SK-N-SH treated with all-trans-retinoic acid at 6 μM for 48 hours (cell line): ENCODE results near the gene NAP1L4.
A peak's percentile ranks its signal among the peaks of the same experiment; 100 is the strongest.

Experiments
- ATAC-seq: fragments of 200-7000 bp; cut with Tn5 transposase; 3 replicates; pipeline ENCODE4 v1.9.1; 2020; ENCODE audit warnings: mild to moderate bottlenecking, moderate library complexity
- ARNTL ChIP-seq: fragments of 450-650 bp; formaldehyde crosslinking; IDR thresholded peaks from 2 replicates; pipeline ENCODE4 v1.5.0; 2020; ENCODE audit warnings: low read depth, mild to moderate bottlenecking, moderate library complexity, borderline replicate concordance
- BACH2 ChIP-seq: fragments of 250-450 bp; sonication (Bioruptor Pico); IDR thresholded peaks from 2 replicates; pipeline ENCODE4 v1.9.0; 2021; ENCODE audit warnings: mild to moderate bottlenecking, borderline replicate concordance
- CSDC2 ChIP-seq: fragments of 250-450 bp; sonication (Bioruptor Pico); IDR thresholded peaks from 2 replicates; pipeline ENCODE4 v1.5.0; 2020; ENCODE audit warnings: mild to moderate bottlenecking, moderate library complexity
- CSRNP3 ChIP-seq: fragments of 250-450 bp; sonication (Bioruptor Pico); IDR thresholded peaks from 2 replicates; pipeline ENCODE4 v1.5.1; 2021; ENCODE audit warnings: mild to moderate bottlenecking, moderate library complexity
- ESRRG ChIP-seq: fragments of 250-450 bp; sonication (Bioruptor Pico); IDR thresholded peaks from 2 replicates; pipeline ENCODE4 v1.6.1; 2021; ENCODE audit warnings: mild to moderate bottlenecking
- GLIS3 ChIP-seq: fragments of 250-450 bp; sonication (Bioruptor Pico); IDR thresholded peaks from 2 replicates; pipeline ENCODE4 v1.5.0; 2020; ENCODE audit warnings: mild to moderate bottlenecking, moderate library complexity
- ISL1 ChIP-seq: fragments of 250-450 bp; sonication (Bioruptor Pico); IDR thresholded peaks from 2 replicates; pipeline ENCODE4 v2.1.2; 2022; ENCODE audit warnings: mild to moderate bottlenecking, moderate library complexity
- OSR1 ChIP-seq: fragments of 250-450 bp; sonication (Bioruptor Pico); IDR thresholded peaks from 2 replicates; pipeline ENCODE4 v1.8.0; 2022; ENCODE audit warnings: moderate library complexity, mild to moderate bottlenecking, inconsistent platforms
- POU6F1 ChIP-seq: fragments of 250-450 bp; sonication (Bioruptor Pico); IDR thresholded peaks from 2 replicates; pipeline ENCODE4 v1.8.0; 2021; ENCODE audit warnings: low read depth, mild to moderate bottlenecking, moderate library complexity, borderline replicate concordance
- PPARA ChIP-seq: fragments of 250-450 bp; sonication (Bioruptor Pico); IDR thresholded peaks from 2 replicates; pipeline ENCODE4 v1.5.0; 2020; ENCODE audit warnings: mild to moderate bottlenecking, borderline replicate concordance
- RARB ChIP-seq: fragments of 250-450 bp; sonication (Bioruptor Pico); IDR thresholded peaks from 2 replicates; pipeline ENCODE4 v1.8.0; 2021; ENCODE audit warnings: mild to moderate bottlenecking, moderate library complexity
- SNAI2 ChIP-seq: fragments of 250-450 bp; sonication (Bioruptor Pico); IDR thresholded peaks from 2 replicates; pipeline ENCODE4 v1.5.0; 2020; ENCODE audit warnings: mild to moderate bottlenecking, moderate library complexity
- TCF4 ChIP-seq: fragments of 250-450 bp; sonication (Bioruptor Pico); IDR thresholded peaks from 2 replicates; pipeline ENCODE4 v1.8.0; 2021; ENCODE audit warnings: mild to moderate bottlenecking, moderate library complexity, borderline replicate concordance
- TOX ChIP-seq: fragments of 250-450 bp; sonication (Bioruptor Pico); IDR thresholded peaks from 2 replicates; pipeline ENCODE4 v1.8.0; 2021; ENCODE audit warnings: mild to moderate bottlenecking, moderate library complexity, borderline replicate concordance
- TSHZ2 ChIP-seq: fragments of 250-450 bp; sonication (Bioruptor Pico); IDR thresholded peaks from 2 replicates; pipeline ENCODE4 v1.5.0; 2020; ENCODE audit warnings: mild to moderate bottlenecking, moderate library complexity
- ZC3H10 ChIP-seq: fragments of 250-450 bp; sonication (Bioruptor Pico); IDR thresholded peaks from 2 replicates; pipeline ENCODE4 v1.5.1; 2021; ENCODE audit warnings: mild to moderate bottlenecking, moderate library complexity
- ZFP3 ChIP-seq: fragments of 250-450 bp; sonication (Bioruptor Pico); IDR thresholded peaks from 2 replicates; pipeline ENCODE4 v1.5.0; 2020; ENCODE audit warnings: mild to moderate bottlenecking, moderate library complexity
- ZFP30 ChIP-seq: fragments of 450-650 bp; formaldehyde crosslinking; IDR thresholded peaks from 2 replicates; pipeline ENCODE4 v1.5.0; 2022; ENCODE audit warnings: mild to moderate bottlenecking, moderate library complexity
- ZNF565 ChIP-seq: fragments of 450-650 bp; formaldehyde crosslinking; conservative IDR thresholded peaks from 2 replicates; pipeline ENCODE4 v1.5.0; 2020; ENCODE audit warnings: low read depth, mild to moderate bottlenecking, moderate library complexity
- ZNF70 ChIP-seq: fragments of 450-650 bp; formaldehyde crosslinking; IDR thresholded peaks from 2 replicates; pipeline ENCODE4 v1.5.0; 2020; ENCODE audit warnings: mild to moderate bottlenecking, moderate library complexity
- ZNF8 ChIP-seq: fragments of 450-650 bp; formaldehyde crosslinking; IDR thresholded peaks from 2 replicates; pipeline ENCODE4 v1.5.0; 2020; ENCODE audit warnings: mild to moderate bottlenecking, moderate library complexity
- TF ChIP-seq, protein P1 (sequence below): fragments of 250-450 bp; sonication (Bioruptor Pico); IDR thresholded peaks from 2 replicates; pipeline ENCODE4 v1.8.0; 2020; ENCODE audit warnings: mild to moderate bottlenecking, moderate library complexity, borderline replicate concordance
- TF ChIP-seq, protein P2 (sequence below): fragments of 250-450 bp; sonication (Bioruptor Pico); IDR thresholded peaks from 2 replicates; pipeline ENCODE4 v1.5.1; 2020; ENCODE audit warnings: low read depth, mild to moderate bottlenecking, moderate library complexity

Gene NAP1L4

DNA sequence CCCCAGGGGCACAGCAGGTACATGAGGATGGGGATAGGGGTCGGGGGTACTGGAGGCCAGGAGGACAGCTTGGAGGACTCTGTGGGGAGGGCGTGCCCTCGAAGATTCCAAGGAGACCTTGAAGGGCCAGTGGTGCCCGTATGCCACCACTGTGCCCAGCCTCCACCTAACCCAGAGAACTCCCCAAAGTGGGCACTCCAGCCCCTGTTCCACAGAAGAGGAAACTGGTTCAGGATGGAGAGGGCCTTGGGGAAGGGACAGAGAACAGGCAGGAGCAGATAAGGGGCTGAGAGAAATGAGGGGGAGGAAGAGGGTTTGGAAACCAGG lies 60.7 kb downstream of the NAP1L4 start:
- TF ChIP-seq ESRRG (CRISPR knock-in tag): no peak
- TF ChIP-seq RARB (CRISPR knock-in tag): no peak
- no peak for TF ChIP-seq ZNF565
- TF ChIP-seq, protein P1, sequence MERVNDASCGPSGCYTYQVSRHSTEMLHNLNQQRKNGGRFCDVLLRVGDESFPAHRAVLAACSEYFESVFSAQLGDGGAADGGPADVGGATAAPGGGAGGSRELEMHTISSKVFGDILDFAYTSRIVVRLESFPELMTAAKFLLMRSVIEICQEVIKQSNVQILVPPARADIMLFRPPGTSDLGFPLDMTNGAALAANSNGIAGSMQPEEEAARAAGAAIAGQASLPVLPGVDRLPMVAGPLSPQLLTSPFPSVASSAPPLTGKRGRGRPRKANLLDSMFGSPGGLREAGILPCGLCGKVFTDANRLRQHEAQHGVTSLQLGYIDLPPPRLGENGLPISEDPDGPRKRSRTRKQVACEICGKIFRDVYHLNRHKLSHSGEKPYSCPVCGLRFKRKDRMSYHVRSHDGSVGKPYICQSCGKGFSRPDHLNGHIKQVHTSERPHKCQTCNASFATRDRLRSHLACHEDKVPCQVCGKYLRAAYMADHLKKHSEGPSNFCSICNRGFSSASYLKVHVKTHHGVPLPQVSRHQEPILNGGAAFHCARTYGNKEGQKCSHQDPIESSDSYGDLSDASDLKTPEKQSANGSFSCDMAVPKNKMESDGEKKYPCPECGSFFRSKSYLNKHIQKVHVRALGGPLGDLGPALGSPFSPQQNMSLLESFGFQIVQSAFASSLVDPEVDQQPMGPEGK (CRISPR knock-in tag): no peak
- TF ChIP-seq ZFP30 (CRISPR knock-in tag): no peak
- TF ChIP-seq ZFP3: no peak
- no peak for TF ChIP-seq ISL1 (CRISPR knock-in tag)
- no peak for TF ChIP-seq BACH2 (CRISPR knock-in tag)
- no peak for TF ChIP-seq ZNF8
- no peak for TF ChIP-seq PPARA (CRISPR knock-in tag)
- TF ChIP-seq CSRNP3 (CRISPR knock-in tag): no peak
- no peak for TF ChIP-seq POU6F1 (CRISPR knock-in tag)
- TF ChIP-seq, protein P2, sequence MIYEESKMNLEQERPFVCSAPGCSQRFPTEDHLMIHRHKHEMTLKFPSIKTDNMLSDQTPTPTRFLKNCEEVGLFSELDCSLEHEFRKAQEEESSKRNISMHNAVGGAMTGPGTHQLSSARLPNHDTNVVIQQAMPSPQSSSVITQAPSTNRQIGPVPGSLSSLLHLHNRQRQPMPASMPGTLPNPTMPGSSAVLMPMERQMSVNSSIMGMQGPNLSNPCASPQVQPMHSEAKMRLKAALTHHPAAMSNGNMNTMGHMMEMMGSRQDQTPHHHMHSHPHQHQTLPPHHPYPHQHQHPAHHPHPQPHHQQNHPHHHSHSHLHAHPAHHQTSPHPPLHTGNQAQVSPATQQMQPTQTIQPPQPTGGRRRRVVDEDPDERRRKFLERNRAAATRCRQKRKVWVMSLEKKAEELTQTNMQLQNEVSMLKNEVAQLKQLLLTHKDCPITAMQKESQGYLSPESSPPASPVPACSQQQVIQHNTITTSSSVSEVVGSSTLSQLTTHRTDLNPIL (CRISPR knock-in tag): no peak
- TF ChIP-seq CSDC2 (CRISPR knock-in tag): no peak
- TF ChIP-seq ZC3H10 (CRISPR knock-in tag): no peak
- TF ChIP-seq TOX (CRISPR knock-in tag): no peak
- no peak for TF ChIP-seq SNAI2 (CRISPR knock-in tag)
- TF ChIP-seq ARNTL: no peak
- TF ChIP-seq TCF4 (CRISPR knock-in tag): no peak
- no peak for ATAC-seq

DNA sequence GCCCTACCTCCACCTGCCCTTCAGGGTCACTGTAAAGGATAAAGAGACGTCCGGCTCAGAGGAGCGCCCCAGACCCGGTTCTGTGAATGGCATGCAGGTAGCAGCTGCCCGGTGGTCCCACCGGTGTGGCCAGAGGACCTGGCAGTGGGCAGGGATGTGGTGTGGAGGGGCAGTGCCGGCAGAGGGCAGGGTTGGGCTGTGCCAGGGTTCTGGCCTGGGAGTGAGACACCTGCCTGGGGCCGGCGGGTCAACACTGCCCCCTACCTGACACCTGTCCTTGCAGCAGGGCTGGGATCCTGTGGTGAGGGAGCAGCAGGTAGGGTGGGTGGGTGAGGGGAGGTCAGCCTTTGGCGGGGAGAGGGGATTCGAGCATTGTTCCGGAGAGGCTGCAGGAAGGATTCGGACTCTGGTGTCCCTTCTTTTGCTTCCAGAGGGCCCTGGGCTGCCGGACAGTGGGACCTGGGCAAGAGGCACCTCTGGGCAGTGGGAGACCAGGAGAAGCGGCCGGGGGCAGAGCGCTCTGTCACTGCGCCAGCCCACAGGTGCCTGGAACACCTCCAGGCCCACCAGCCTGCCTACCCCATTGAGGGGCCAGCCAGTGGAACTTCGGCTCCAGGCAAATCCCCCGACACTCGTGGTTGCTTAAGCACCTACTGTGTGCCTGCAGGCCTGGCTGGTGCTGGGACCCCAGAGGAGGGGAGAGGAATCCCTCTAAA lies 61.3 kb downstream of the NAP1L4 start:
- peak; percentile 54 for ATAC-seq
- no peak for TF ChIP-seq TSHZ2 (CRISPR knock-in tag)
- TF ChIP-seq, protein P2 (CRISPR knock-in tag): no peak
- TF ChIP-seq PPARA (CRISPR knock-in tag): no peak
- no peak for TF ChIP-seq GLIS3 (CRISPR knock-in tag)
- TF ChIP-seq TCF4 (CRISPR knock-in tag): no peak
- TF ChIP-seq RARB (CRISPR knock-in tag): no peak
- TF ChIP-seq SNAI2 (CRISPR knock-in tag): no peak
- TF ChIP-seq POU6F1 (CRISPR knock-in tag): no peak
- no peak for TF ChIP-seq ESRRG (CRISPR knock-in tag)
- TF ChIP-seq ZNF70 (CRISPR knock-in tag): no peak
- TF ChIP-seq, protein P1 (CRISPR knock-in tag): no peak
- TF ChIP-seq BACH2 (CRISPR knock-in tag): no peak
- no peak for TF ChIP-seq ARNTL
- TF ChIP-seq CSDC2 (CRISPR knock-in tag): no peak
- TF ChIP-seq OSR1 (CRISPR knock-in tag): no peak
- TF ChIP-seq CSRNP3 (CRISPR knock-in tag): no peak
- TF ChIP-seq ISL1 (CRISPR knock-in tag): no peak
